Measurements from ENCODE around the gene OSBPL5. TPM values are rescaled to one million over a fixed set of nuclear protein-coding genes. Genes with fewer than 3 reads are reported as not detected.

Gene OSBPL5
- total and polyA plus RNA-seq, 9 of the 15 experiments (the other 6 are each of a cell fraction or from before 2014, with no cell fraction given), result 0.06 to 14.8 (median 3.2) TPM

DNA sequence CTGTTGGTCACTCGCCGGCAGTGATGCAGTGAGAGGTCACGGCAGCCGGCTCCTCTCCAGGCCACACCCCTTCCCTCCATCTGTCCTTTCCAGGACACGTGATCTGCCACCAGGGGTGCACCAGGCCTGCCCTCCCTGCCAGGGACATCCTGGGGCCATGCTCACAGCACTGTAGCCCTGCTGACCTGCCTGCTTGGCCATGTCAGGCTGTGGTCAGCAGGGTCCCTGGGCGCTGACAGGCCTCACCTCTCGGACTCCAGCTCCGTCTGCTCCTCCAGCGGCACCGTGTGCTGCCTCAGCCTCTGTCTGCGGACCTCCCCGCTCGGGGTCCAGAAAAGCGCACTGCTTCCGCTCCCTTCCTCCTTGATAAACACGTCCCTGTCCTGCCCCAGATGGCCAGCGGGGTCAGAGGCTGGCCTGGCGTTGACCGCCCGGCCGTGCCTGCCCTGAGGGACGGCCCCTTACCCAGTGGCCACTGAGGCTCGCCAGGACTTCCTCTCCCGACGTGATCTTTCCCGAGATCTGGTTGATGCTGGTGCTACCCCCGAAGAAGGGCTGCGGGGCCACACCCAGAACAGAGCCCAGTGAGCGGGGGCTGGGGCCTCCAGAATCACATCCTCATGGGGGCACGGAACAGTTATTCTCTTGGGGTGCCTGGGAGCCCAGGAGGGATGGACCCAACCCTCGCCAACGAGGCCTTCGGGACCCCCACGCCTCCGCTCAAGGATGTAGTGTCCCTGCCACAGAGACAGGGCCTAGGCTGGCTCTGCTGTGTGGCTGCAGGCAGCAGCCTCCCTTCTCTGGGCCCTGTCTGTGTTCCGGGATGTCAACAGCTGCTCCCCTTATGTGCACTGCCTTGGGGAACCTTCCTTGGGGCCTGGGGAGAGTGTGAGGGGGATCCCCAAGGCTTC is 71.6 kb downstream of the OSBPL5 start (continued):
- TF ChIP-seq, protein P1, sequence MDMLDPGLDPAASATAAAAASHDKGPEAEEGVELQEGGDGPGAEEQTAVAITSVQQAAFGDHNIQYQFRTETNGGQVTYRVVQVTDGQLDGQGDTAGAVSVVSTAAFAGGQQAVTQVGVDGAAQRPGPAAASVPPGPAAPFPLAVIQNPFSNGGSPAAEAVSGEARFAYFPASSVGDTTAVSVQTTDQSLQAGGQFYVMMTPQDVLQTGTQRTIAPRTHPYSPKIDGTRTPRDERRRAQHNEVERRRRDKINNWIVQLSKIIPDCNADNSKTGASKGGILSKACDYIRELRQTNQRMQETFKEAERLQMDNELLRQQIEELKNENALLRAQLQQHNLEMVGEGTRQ (CRISPR knock-in tag; IDR thresholded peaks at IDR 0.05), result peak; percentile 59; the same call in 1 of the 2 replicates
- TF ChIP-seq STAG1 (CRISPR knock-in tag; IDR thresholded peaks at IDR 0.05; ENCODE audit: borderline replicate concordance) (no peak), RFX5 (IDR thresholded peaks at IDR 0.05; ENCODE audit: low read depth, low read length) (no peak)
- TF ChIP-seq, protein P2, sequence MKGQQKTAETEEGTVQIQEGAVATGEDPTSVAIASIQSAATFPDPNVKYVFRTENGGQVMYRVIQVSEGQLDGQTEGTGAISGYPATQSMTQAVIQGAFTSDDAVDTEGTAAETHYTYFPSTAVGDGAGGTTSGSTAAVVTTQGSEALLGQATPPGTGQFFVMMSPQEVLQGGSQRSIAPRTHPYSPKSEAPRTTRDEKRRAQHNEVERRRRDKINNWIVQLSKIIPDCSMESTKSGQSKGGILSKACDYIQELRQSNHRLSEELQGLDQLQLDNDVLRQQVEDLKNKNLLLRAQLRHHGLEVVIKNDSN (CRISPR knock-in tag; IDR thresholded peaks at IDR 0.05), result peak; percentile 76

DNA sequence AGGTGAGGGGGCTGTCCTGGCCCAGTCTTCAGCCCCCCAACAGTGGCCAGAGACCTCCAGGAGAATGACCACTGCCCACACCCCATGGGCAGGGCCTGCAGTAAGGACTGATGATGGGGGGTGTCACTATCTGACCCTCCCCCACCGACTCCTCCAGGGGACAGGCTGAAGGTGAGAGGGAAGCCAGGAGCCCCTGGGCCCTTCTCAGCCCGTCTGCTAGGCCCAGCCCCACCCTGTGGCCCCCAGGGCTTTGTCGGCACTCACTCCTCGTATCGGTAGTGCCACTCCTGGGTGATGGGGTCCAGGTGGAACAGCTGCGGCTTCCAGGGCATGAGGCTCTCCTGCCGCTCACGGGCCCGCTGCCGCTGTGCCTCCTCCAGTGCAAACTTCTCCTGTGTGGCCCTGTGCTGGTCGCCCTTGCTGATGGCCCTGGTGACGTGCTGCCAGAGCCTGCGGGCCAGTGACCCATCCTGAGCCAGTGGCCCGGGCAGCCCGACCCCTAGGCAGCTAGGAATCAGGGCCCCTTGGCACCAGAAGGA is 72.4 kb downstream of the OSBPL5 start:
- FAIRE-seq, result no peak
- Histone ChIP-seq H3K27ac (ENCODE audit: extremely low read depth, low read depth, low read length) (no peak overlapping the region), H3K9ac (ENCODE audit: insufficient read depth in 1 of 2, low read depth in 2 of 2, low read length in 2 of 2) (peak overlapping the region in 1 of 2 experiments; percentile 55; a peak in 1 of 4 replicates), H3K27me3 (ENCODE audit: control insufficient read depth in 2 of 2, insufficient read depth in 2 of 2, low read length in 2 of 2) (no peaks in the 10 kb centered on the region), H3K9me1 (ENCODE audit: control insufficient read depth, insufficient read depth, low read length) (no peaks in the 10 kb centered on the region), H3K36me3 (ENCODE audit: control insufficient read depth, insufficient read depth, low read length) (no peaks in the 10 kb centered on the region), H2AFZ (ENCODE audit: low read depth, low read length) (no peak overlapping the region), H4K20me1 (replicated peaks; ENCODE audit: control insufficient read depth, insufficient read depth, low read length) (peaks cover 10% of the 10 kb centered on the region; the same call in 1 of the 2 replicates), H3K9me3 (replicated peaks; ENCODE audit: control insufficient read depth, insufficient read depth, low read depth, low read length) (no peaks in the 10 kb centered on the region), H3K4me2 (ENCODE audit: insufficient read depth, low read length) (no peak overlapping the region), H3K4me1 (replicated peaks in 1 of 2; ENCODE audit: control insufficient read depth in 2 of 2, insufficient read depth in 2 of 2, low read length in 2 of 2) (peaks cover 0 to 44% of the 10 kb centered on the region in 2 experiments; a peak in 2 of 5 replicates), H3K79me2 (ENCODE audit: control insufficient read depth, insufficient read depth, low read length) (no peaks in the 10 kb centered on the region), H3K4me3 (no peak overlapping the region)
- ChIA-PET POLR2A (no interaction called here), CTCF (ENCODE audit: low intra/inter-chr PET ratio) (interaction anchor here (1.5 to 4.1 kb wide), 4 partner anchors 55 to 560 kb away, joined by 5 to 68 read pairs (median 17); no protein-coding TSS in a partner anchor)
- no TSS peak for BruUV-seq (replicated peaks)
- 65% methylated on average over 13 of the region's 15 CpGs for WGBS (ENCODE audit: insufficient coverage, low coverage, missing lambda C conversion rate)
- DNase-seq (ENCODE audit: extremely low read depth in 1 of 4, low spot score in 3 of 4), result no peak
- intact Hi-C loops (cut with micrococcal nuclease), result loop anchor here (10.0 kb wide), 1 partner anchor 198 kb away; no protein-coding TSS in a partner anchor
- TF ChIP-seq MTA2 (IDR thresholded peaks at IDR 0.05; ENCODE audit: low read depth) (no peak), ARNT (IDR thresholded peaks at IDR 0.05) (no peak), KLF13 (tag; IDR thresholded peaks at IDR 0.05; ENCODE audit: borderline replicate concordance, low read depth) (no peak), ZNF197 (CRISPR knock-in tag; IDR thresholded peaks at IDR 0.05; ENCODE audit: low read depth) (no peak), ZKSCAN1 (IDR thresholded peaks at IDR 0.05; ENCODE audit: low read depth, low read length) (no peak), SMAD2 (IDR thresholded peaks at IDR 0.05; ENCODE audit: low read depth, low read length) (no peak), POLR2G (IDR thresholded peaks at IDR 0.05; ENCODE audit: low read depth, low read length) (0 out of 2 replicates have a peak, but pooled peaks have one; percentile 33)
- in situ Hi-C loops (cut with MboI), result loop anchor here (5.0 kb wide), 1 partner anchor 50 kb away; no protein-coding TSS in a partner anchor
- no peak for ATAC-seq
